HuH-7.5 (cell line): ENCODE data around the gene TAF3.
"Not testable (repeated sequence)": the region's sequence is repeated elsewhere in the genome, so short reads cannot be mapped to it uniquely, and the experiment has no call there.

Experiments used
- DNase-seq: peaks from one replicate; pipeline ENCODE4 v3.0.0; 2011; ENCODE audit warnings: low spot score

TAF3 gene

GRCh38 chr10:7969623-7970022 is 151.3 kb downstream of the TAF3 start:
- no peak for DNase-seq

GRCh38 chr10:7971949-7972348 is 153.6 kb downstream of the TAF3 start:
- no peak for DNase-seq

DNA sequence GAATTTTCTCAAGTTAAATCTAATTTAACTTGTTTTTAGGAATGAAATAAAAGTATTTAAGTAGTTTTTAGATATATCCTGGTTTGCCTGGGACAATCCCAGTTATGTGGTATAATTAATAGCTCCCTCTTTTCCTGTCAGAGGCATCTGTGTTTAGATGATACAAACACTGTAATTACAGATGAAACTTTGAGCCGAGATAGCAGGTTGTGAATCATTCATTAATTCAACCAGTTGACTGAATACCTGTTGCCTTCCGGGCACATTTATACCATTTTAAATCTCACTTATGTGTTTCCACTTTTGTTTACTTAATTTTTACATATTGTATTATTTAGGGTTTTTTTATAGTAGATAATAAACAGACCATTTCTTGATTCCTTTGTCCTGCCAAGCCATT is 154.1 kb downstream of the TAF3 start:
- no peak for DNase-seq

DNA sequence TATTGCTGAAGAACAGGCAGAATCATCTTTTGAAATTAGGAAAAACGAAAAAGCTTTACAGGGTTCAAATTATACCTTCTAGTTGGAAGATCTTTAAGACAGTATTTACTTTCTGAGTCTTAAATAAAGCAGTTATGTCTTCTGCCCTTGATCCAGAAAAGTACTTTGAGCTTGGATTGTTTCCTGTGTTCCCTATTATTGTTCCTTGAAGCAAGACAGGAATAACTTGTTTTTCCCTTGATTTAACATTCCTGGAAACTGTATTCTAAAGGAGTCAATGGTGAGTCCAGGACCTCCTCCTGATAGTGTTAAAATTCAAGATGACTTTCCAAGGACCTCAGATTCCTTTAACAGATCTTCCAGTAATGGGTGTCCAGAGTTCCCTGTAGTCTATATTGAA is 161.9 kb downstream of the TAF3 start:
- no peak for DNase-seq

DNA sequence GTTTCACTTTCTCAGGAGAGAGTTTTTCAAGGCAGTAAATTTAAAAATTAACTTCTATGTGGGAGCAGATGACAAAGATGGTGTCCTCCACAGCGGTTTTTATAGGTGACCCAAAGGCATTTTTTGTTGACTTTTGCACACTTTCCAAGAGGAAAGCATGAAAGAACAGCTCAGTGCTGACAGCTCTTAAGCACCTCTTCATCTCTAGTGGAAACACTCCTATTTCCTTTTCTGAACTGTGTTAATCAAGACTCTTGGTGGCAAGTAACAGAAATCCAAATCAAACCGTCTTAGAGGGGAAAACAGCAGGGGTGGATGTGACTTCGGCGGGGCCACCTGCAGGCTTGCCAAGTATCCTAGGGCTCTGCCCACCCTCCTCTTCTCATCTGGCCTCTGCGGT is 164.4 kb downstream of the TAF3 start:
- no peak for DNase-seq

GRCh38 chr10:7984325-7984724 is 166.0 kb downstream of the TAF3 start:
- DNase-seq: no peak

DNA sequence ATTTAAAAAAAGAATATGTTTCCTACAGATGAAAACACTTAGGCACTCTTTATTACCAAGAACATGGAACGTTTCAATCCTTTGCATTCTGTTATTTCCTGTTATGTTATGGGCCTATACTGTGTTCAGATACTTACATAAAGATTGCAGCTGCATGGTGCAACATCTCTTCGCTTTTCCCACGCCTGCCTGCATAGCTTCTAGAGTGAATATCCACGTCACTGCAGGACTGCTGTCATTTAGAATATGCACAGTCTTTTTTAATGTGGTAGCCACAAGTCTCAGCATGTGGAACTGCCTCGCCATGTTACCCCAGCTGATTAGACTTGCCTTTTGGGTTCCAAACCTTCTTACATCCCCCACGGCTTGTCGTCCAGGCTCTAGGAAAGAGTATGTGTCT is 166.6 kb downstream of the TAF3 start:
- no peak for DNase-seq

GRCh38 chr10:7986851-7987250 is 168.5 kb downstream of the TAF3 start:
- DNase-seq: no peak

DNA sequence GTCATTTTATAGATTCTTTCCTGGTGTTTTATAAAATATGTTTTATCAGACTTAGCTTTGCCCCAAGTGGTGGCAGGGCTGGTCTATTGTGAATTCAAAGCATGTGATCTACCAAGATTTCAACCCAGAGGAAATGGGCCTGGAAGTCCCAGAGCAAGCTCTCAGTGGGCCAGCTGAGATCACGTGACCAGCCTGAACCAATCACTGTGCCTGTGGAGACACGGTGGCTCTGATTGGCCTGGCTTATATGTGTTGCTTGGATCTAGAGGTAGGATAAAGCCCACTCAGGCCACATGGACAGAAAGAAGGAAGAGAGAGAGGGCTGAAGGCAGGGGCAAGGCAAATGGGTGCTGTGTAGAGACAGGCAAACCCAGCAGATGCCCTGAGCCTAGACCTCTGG is 170.7 kb downstream of the TAF3 start:
- no peak for DNase-seq

- no peak for DNase-seq
Observed at GRCh38 chr10:7998831-7999230, 180.5 kb downstream of the TAF3 start.

DNA sequence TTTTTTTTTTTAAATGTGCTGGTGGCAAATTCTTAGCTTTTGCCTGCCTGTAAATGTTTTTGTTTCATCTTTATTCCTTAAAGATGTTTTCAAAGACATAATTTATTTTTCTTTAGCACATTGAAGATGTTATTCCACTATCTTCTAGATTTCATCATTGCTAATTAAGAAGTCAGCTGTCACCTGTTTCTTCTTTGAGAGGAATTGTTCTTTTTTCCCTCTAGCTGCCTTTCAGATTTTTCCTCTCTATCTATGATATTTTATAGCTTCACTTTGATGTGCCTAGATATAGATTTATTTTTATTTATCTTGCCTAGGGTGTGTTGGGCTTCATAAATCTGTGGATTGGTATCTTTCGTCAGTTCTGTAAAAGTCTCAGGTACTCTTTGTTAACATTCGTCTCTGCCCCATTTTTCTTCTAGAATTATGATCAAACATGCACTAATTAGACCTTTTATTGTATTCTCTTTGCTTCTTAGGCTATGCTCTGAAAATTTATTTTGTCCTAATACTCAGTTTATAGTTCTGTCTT is 186.2 kb downstream of the TAF3 start:
- no peak for DNase-seq

GRCh38 chr10:8006274-8006999 is 188.1 kb downstream of the TAF3 start:
- DNase-seq: no peak

DNA sequence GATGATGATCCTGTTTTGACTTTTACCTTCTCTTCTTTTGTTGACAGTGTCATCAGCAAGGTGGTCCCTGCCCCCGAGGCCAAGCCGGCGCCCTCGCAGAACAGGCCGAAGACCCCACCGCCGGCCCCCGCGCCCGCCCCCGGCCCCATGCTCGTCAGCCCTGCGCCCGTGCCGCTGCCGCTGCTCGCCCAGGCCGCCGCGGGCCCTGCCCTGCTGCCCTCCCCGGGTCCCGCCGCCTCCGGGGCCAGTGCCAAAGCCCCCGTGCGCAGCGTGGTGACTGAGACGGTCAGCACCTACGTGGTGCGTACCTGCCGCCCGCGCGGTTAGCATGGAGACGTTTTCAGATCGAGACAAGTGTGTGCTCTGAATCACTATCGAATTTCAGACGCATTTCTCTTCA is 190.7 kb downstream of the TAF3 start:
- DNase-seq: no peak

GRCh38 chr10:8013006-8013405 is 194.7 kb downstream of the TAF3 start:
- no peak for DNase-seq

DNA sequence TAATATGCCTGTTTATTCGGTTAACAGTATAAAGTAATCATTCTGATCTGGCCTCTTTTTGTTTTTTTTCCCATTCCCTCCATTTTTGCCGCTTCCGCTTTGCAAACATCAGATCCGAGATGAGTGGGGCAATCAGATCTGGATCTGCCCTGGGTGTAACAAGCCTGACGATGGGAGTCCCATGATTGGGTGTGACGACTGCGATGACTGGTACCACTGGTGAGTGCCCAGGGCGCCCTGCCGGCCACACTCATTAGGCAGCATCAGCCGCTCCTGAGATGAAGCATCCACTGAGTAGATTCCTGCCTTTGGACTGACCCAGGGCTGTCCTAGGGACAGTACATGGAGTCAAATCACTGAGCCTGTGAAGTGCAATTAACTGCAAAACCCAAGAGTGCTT is 195.3 kb downstream of the TAF3 start:
- DNase-seq: no peak

- DNase-seq: no peak
Observed at GRCh38 chr10:8014649-8015048, 196.3 kb downstream of the TAF3 start.

DNA sequence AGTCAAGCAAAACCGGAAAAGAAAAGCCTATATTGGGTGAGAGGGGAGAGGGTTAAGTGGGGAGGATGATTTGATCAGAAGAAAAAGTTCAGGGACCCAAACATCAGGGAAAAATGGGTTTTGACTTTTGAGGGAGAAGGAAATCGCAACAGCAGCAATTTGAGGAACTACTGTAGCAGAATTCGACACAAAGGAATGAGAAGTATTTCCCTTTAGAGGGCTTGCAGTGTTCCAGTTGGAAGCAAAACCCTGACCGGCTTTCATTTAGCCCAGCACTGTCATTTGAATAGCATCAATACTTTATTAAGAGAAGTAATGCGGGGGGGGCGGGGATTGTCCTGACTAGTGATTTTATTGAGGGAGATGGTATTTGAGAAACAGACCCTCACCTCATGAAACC is 199.0 kb downstream of the TAF3 start:
- DNase-seq: no peak

GRCh38 chr10:8023321-8023720 is 205.0 kb downstream of the TAF3 start:
- no peak for DNase-seq

- DNase-seq: no peak
Observed at GRCh38 chr10:8023851-8024250, 205.5 kb downstream of the TAF3 start.

GRCh38 chr10:8026349-8027259 is 208.3 kb downstream of the TAF3 start:
- DNase-seq: no peak

GRCh38 chr10:8031211-8031610 is 212.9 kb downstream of the TAF3 start:
- DNase-seq: not testable (repeated sequence)

- DNase-seq: no peak
Observed at GRCh38 chr10:8032558-8032957, 214.3 kb downstream of the TAF3 start.

DNA sequence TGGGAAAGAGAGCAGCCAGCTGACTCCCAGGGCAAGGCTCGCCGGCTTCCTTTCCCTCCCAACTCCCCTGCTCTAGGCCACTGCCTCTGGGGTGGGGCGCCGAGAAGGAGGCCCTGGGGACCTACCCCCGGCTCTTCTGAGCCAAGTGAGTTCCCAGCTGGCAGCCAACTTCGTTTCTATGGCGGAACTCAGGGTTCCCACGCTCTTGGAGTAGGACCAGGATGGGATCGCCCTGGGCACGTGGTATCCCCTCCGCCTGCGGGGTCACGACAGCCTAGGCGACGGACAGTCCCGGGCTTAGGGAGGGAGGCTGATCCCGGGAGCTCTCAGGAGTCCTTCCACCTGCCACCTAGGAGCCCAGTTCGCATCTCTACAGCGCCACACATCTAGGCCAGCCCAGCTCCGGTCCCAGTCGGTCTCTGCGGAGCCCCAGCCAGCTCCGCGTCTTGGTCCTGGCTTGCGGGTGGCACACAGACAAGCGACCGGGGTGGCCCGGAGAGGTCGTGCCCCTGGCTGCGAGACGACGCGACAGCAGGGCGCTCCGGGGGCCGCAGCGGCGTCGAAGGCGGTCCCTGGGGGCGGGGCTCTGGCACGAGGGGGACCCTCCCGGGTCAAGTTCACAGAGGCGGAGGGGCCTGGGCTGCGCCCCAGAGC is 215.6 kb downstream of the TAF3 start:
- no peak for DNase-seq
